ENCODE results near the gene PRKCH. TPM values are rescaled to one million over a fixed set of nuclear protein-coding genes. Genes with fewer than 3 reads are reported as not detected.

The PRKCH gene
- total RNA-seq, 1 experiment from 2014 or later = 18.3 TPM

- Mint-ChIP-seq H3K4me1 (ENCODE audit: low read depth, unreplicated experiment) (peaks cover 12% of the 10 kb centered on the region), H3K36me3 (ENCODE audit: insufficient read depth, unreplicated experiment) (peaks cover 4% of the 10 kb centered on the region), H3K4me3 (ENCODE audit: unreplicated experiment) (no peak overlapping the region), H3K9me3 (ENCODE audit: unreplicated experiment) (no peaks in the 10 kb centered on the region), H3K27me3 (ENCODE audit: insufficient read depth, unreplicated experiment) (no peaks in the 10 kb centered on the region), H3K27ac (ENCODE audit: unreplicated experiment) (no peak overlapping the region)
- intact Hi-C loops (cut with micrococcal nuclease; ENCODE audit: unreplicated experiment) = no loop called here
- Histone ChIP-seq H3K9me3 (no peaks in the 10 kb centered on the region), H3K4me1 (no peaks in the 10 kb centered on the region), H3K4me3 (ENCODE audit: low read depth, low read length) (no peak overlapping the region), H3K36me3 (ENCODE audit: control insufficient read depth, insufficient read depth, low read length) (no peaks in the 10 kb centered on the region), H3K27me3 (replicated peaks; ENCODE audit: control insufficient read depth, insufficient read depth, low read length) (no peaks in the 10 kb centered on the region)
- no TSS peak for BruUV-seq (replicated peaks)
- ChIA-PET CTCF (no interaction called here), POLR2A (no interaction called here)
- DNase-seq = no peak
- TF ChIP-seq CTCF (IDR thresholded peaks at IDR 0.05; ENCODE audit: insufficient read depth in 1 of 2, low read depth in 1 of 2, low read length in 1 of 2, severe bottlenecking in 1 of 2, unreplicated experiment in 1 of 2) = no peak
These were observed 14.4 kb downstream of the PRKCH start for GRCh38 chr14:61335671-61336275.

GRCh38 chr14:61337893-61338292, 16.5 kb downstream of the PRKCH start:
- CTCF ChIA-PET = no interaction called here
- no peaks in the 10 kb centered on the region for H3K9me3 ChIP-seq
- Mint-ChIP-seq H3K4me3 (ENCODE audit: unreplicated experiment) (no peak overlapping the region), H3K36me3 (ENCODE audit: insufficient read depth, unreplicated experiment) (peaks cover 4% of the 10 kb centered on the region), H3K9me3 (ENCODE audit: unreplicated experiment) (no peaks in the 10 kb centered on the region), H3K27me3 (ENCODE audit: insufficient read depth, unreplicated experiment) (no peaks in the 10 kb centered on the region), H3K27ac (ENCODE audit: unreplicated experiment) (no peak overlapping the region), H3K4me1 (ENCODE audit: low read depth, unreplicated experiment) (peaks cover 6% of the 10 kb centered on the region)
- H3K36me3 ChIP-seq (ENCODE audit: control insufficient read depth, insufficient read depth, low read length) = no peaks in the 10 kb centered on the region
- BruUV-seq (replicated peaks) = no TSS peak
- no peak for TF ChIP-seq CTCF (IDR thresholded peaks at IDR 0.05; ENCODE audit: insufficient read depth in 1 of 2, low read depth in 1 of 2, low read length in 1 of 2, severe bottlenecking in 1 of 2, unreplicated experiment in 1 of 2)
- H3K4me3 ChIP-seq (ENCODE audit: low read depth, low read length) = no peak overlapping the region
- intact Hi-C loops (cut with micrococcal nuclease; ENCODE audit: unreplicated experiment) = no loop called here
- no peaks in the 10 kb centered on the region for H3K4me1 ChIP-seq
- DNase-seq = no peak
- H3K27me3 ChIP-seq (replicated peaks; ENCODE audit: control insufficient read depth, insufficient read depth, low read length) = no peaks in the 10 kb centered on the region
- POLR2A ChIA-PET = no interaction called here

- Mint-ChIP-seq H3K4me3 (ENCODE audit: unreplicated experiment) (no peak overlapping the region), H3K4me1 (ENCODE audit: low read depth, unreplicated experiment) (peaks cover 6% of the 10 kb centered on the region), H3K9me3 (ENCODE audit: unreplicated experiment) (no peaks in the 10 kb centered on the region), H3K36me3 (ENCODE audit: insufficient read depth, unreplicated experiment) (peaks cover 4% of the 10 kb centered on the region), H3K27ac (ENCODE audit: unreplicated experiment) (no peak overlapping the region), H3K27me3 (ENCODE audit: insufficient read depth, unreplicated experiment) (no peaks in the 10 kb centered on the region)
- intact Hi-C loops (cut with micrococcal nuclease; ENCODE audit: unreplicated experiment) = no loop called here
- peak in 1 of 2 experiments; percentile 2 for TF ChIP-seq CTCF (IDR thresholded peaks at IDR 0.05; ENCODE audit: insufficient read depth in 1 of 2, low read depth in 1 of 2, low read length in 1 of 2, severe bottlenecking in 1 of 2, unreplicated experiment in 1 of 2)
- Histone ChIP-seq H3K4me1 (no peaks in the 10 kb centered on the region), H3K4me3 (ENCODE audit: low read depth, low read length) (no peak overlapping the region), H3K36me3 (ENCODE audit: control insufficient read depth, insufficient read depth, low read length) (no peaks in the 10 kb centered on the region), H3K9me3 (no peaks in the 10 kb centered on the region), H3K27me3 (replicated peaks; ENCODE audit: control insufficient read depth, insufficient read depth, low read length) (no peaks in the 10 kb centered on the region)
- DNase-seq = no peak
- POLR2A ChIA-PET = no interaction called here
- CTCF ChIA-PET = no interaction called here
- BruUV-seq (replicated peaks) = no TSS peak
These were observed 17.1 kb downstream of the PRKCH start for GRCh38 chr14:61338457-61338856.
